Measurements from ENCODE around the gene MFAP2. TPM values are rescaled to one million over a fixed set of nuclear protein-coding genes. Genes with fewer than 3 reads are reported as not detected.

The MFAP2 gene
- total RNA-seq, 1 experiment from 2014 or later: 12.9 TPM

GRCh38 chr1:16927711-16928485, 52.5 kb downstream of the MFAP2 start:
- ChIA-PET CTCF (no interaction called here), POLR2A (no interaction called here)
- H3K27ac ChIP-seq (ENCODE audit: low read length): no peak overlapping the region
- no peak for TF ChIP-seq TCF7L2 (IDR thresholded peaks at IDR 0.05; ENCODE audit: low read depth, low read length)
- no peak for TF ChIP-seq CTCF (IDR thresholded peaks at IDR 0.05)
- TF ChIP-seq, protein P1, sequence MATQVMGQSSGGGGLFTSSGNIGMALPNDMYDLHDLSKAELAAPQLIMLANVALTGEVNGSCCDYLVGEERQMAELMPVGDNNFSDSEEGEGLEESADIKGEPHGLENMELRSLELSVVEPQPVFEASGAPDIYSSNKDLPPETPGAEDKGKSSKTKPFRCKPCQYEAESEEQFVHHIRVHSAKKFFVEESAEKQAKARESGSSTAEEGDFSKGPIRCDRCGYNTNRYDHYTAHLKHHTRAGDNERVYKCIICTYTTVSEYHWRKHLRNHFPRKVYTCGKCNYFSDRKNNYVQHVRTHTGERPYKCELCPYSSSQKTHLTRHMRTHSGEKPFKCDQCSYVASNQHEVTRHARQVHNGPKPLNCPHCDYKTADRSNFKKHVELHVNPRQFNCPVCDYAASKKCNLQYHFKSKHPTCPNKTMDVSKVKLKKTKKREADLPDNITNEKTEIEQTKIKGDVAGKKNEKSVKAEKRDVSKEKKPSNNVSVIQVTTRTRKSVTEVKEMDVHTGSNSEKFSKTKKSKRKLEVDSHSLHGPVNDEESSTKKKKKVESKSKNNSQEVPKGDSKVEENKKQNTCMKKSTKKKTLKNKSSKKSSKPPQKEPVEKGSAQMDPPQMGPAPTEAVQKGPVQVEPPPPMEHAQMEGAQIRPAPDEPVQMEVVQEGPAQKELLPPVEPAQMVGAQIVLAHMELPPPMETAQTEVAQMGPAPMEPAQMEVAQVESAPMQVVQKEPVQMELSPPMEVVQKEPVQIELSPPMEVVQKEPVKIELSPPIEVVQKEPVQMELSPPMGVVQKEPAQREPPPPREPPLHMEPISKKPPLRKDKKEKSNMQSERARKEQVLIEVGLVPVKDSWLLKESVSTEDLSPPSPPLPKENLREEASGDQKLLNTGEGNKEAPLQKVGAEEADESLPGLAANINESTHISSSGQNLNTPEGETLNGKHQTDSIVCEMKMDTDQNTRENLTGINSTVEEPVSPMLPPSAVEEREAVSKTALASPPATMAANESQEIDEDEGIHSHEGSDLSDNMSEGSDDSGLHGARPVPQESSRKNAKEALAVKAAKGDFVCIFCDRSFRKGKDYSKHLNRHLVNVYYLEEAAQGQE (IDR thresholded peaks at IDR 0.05; ENCODE audit: insufficient read depth in 1 of 2, low read depth in 2 of 2, low read length in 1 of 2): no peak
- no peak for TF ChIP-seq SIN3A (IDR thresholded peaks at IDR 0.05; ENCODE audit: borderline replicate concordance, insufficient read depth, low read depth, low read length)
- TF ChIP-seq POLR2AphosphoS5 (IDR thresholded peaks at IDR 0.05; ENCODE audit: low read depth, low read length): no peak
- no TSS peak for BruUV-seq (replicated peaks)
- no peaks in the 10 kb centered on the region for H3K4me1 ChIP-seq (ENCODE audit: control insufficient read depth, insufficient read depth, low read length)
- no peak for ATAC-seq
- no peak for DNase-seq (ENCODE audit: low read depth, low spot score)
- intact Hi-C loops (cut with micrococcal nuclease; ENCODE audit: unreplicated experiment): no loop called here
- no peaks in the 10 kb centered on the region for H3K36me3 ChIP-seq (ENCODE audit: control insufficient read depth, insufficient read depth, low read length)
- in situ Hi-C loops (cut with HindIII; ENCODE audit: low pct_unique_long_range_greater_than_20kb, low sequenced_read_pairs): no loop called here
- H3K9me3 ChIP-seq (ENCODE audit: control insufficient read depth, insufficient read depth, low read depth, low read length): no peaks in the 10 kb centered on the region
- no peak overlapping the region for H3K4me3 ChIP-seq (ENCODE audit: low read depth in 2 of 2, low read length in 2 of 2)
- no peaks in the 10 kb centered on the region for H3K27me3 ChIP-seq (ENCODE audit: control insufficient read depth, insufficient read depth, low read length)

GRCh38 chr1:16927256-16927655, 53.2 kb downstream of the MFAP2 start:
- in situ Hi-C loops (cut with HindIII; ENCODE audit: low pct_unique_long_range_greater_than_20kb, low sequenced_read_pairs): no loop called here
- Histone ChIP-seq H3K36me3 (ENCODE audit: control insufficient read depth, insufficient read depth, low read length) (no peaks in the 10 kb centered on the region), H3K27ac (ENCODE audit: low read length) (no peak overlapping the region), H3K4me3 (ENCODE audit: low read depth in 2 of 2, low read length in 2 of 2) (no peak overlapping the region), H3K4me1 (ENCODE audit: control insufficient read depth, insufficient read depth, low read length) (no peaks in the 10 kb centered on the region), H3K27me3 (ENCODE audit: control insufficient read depth, insufficient read depth, low read length) (no peaks in the 10 kb centered on the region), H3K9me3 (ENCODE audit: control insufficient read depth, insufficient read depth, low read depth, low read length) (no peaks in the 10 kb centered on the region)
- DNase-seq (ENCODE audit: low read depth, low spot score): no peak
- ATAC-seq: no peak
- ChIA-PET CTCF (no interaction called here), POLR2A (no interaction called here)
- TF ChIP-seq POLR2AphosphoS5 (IDR thresholded peaks at IDR 0.05; ENCODE audit: low read depth, low read length) (no peak), SIN3A (IDR thresholded peaks at IDR 0.05; ENCODE audit: borderline replicate concordance, insufficient read depth, low read depth, low read length) (no peak), TCF7L2 (IDR thresholded peaks at IDR 0.05; ENCODE audit: low read depth, low read length) (no peak), CTCF (IDR thresholded peaks at IDR 0.05) (no peak)
- TF ChIP-seq, protein P1 (IDR thresholded peaks at IDR 0.05; ENCODE audit: insufficient read depth in 1 of 2, low read depth in 2 of 2, low read length in 1 of 2): no peak
- BruUV-seq (replicated peaks): no TSS peak
- intact Hi-C loops (cut with micrococcal nuclease; ENCODE audit: unreplicated experiment): no loop called here
